Heart right ventricle (tissue), 16 donors: ENCODE measurements around the gene CLMP. TPM values are rescaled to one million over a fixed set of nuclear protein-coding genes. Genes with fewer than 3 reads are reported as not detected.
"Not testable (repeated sequence)": the region's sequence is repeated elsewhere in the genome, so short reads cannot be mapped to it uniquely, and the experiment has no call there.

Experiments used
- ATAC-seq, 8 donors: fragments of 200-7000 bp; cut with Tn5 transposase; one replicate each; pipeline ENCODE4 v1.9.1; 2020; ENCODE audit warnings: mild to moderate bottlenecking in 8 of 8, moderate library complexity in 8 of 8, moderate number of reproducible peaks in 1 of 8
- DNase-seq, 2 donors: peaks; one replicate each; pipeline ENCODE4 v3.0.0-alpha.2; 2020
- H3K27ac ChIP-seq, 10 donors: fragments of 200-600 bp; sonication (generic) in 2 of 10; one replicate each; pipeline versions ENCODE4 v1.5.0 to v1.8.0; 2020 to 2022; ENCODE audit warnings: mild to moderate bottlenecking in 3 of 10
- H3K27me3 ChIP-seq, 7 donors: fragments of 200-600 bp; one replicate each; pipeline ENCODE4 v1.8.0; 2021 to 2022; ENCODE audit warnings: mild to moderate bottlenecking in 2 of 7
- H3K36me3 ChIP-seq, 9 donors: fragments of 200-600 bp; sonication (generic) in 1 of 9; one replicate each; pipeline versions ENCODE4 v1.5.0 to v1.8.0; 2020 to 2022; ENCODE audit warnings: mild to moderate bottlenecking in 2 of 9
- H3K4me1 ChIP-seq, 9 donors: fragments of 200-600 bp; sonication (generic) in 1 of 9; one replicate each; pipeline versions ENCODE4 v1.5.0 to v1.8.0; 2020 to 2022; ENCODE audit warnings: mild to moderate bottlenecking in 4 of 9
- H3K4me3 ChIP-seq, 10 donors: fragments of 200-600 bp; sonication (generic) in 2 of 10; one replicate each; pipeline versions ENCODE4 v1.5.0 to v1.8.0; 2020 to 2022; ENCODE audit warnings: mild to moderate bottlenecking in 7 of 10, moderate library complexity in 2 of 10
- H3K9me3 ChIP-seq, 11 donors: fragments of 200-600 bp in 10 of 11; sonication (generic) in 2 of 11; one replicate each; pipeline versions ENCODE4 v1.5.0 to v1.8.0; 2013 to 2022; ENCODE audit warnings: mild to moderate bottlenecking in 2 of 11, control low read depth in 1 of 11, moderate library complexity in 1 of 11
- CTCF ChIP-seq, 9 donors: fragments of 200-600 bp; sonication (generic) in 2 of 9; IDR thresholded peaks; one replicate each; pipeline versions ENCODE4 v1.5.0 to v1.8.0; 2021 to 2022; ENCODE audit warnings: antibody characterized with exemption in 9 of 9, mild to moderate bottlenecking in 5 of 9, moderate library complexity in 1 of 9
- WGBS, 2 donors: extraction: QIAGEN DNeasy Blood & Tissue Kit; methylation state at CpG; one replicate each; pipeline ENCODE4 v1.1.7; 2013; ENCODE audit warnings: inconsistent platforms in 1 of 2; 5-methylcytosine and 5-hydroxymethylcytosine counted together
- intact Hi-C, 10 donors: fragments of 100-400 bp; cut with DNase I; formaldehyde crosslinking; loops; one replicate each; pipeline versions ENCODE4 v1.11.1 to v1.14.2; 2022
- polyA plus RNA-seq, 2 donors: library from polyadenylated mRNA; stranded (reverse); fragments of 200-250 nt; gene quantifications; one replicate each; pipeline ENCODE4 v1.2.3, GENCODE V29; 2013
- total RNA-seq, 10 donors: library from RNA; stranded (reverse); fragmentation: NEBNext Ultra II Directional in 3 of 10; extraction: Animal tissue kit (Norgen Biotek cat#: 25700) in 3 of 10; gene quantifications; one replicate each; pipeline versions ENCODE4 v1.2.1 to v1.2.4, GENCODE V29; 2021 to 2023
- donor health status: Arrhythmogenic right ventricular cardiomyopathy.
- donor health status: ischemic (EF 13 %, LVEDD 7.1; RV severe dilation, severe dysfunction).
- donor health status: healthy with polysubstance abuse.
- donor health status: DM: no; HTN: yes; CAD: no.
- donor health status: DM: no; HTN: no; CAD: no.
- donor health status: ischemic (EF 25% LVEDD 6.9; RV normal size, moderate dysfunction).
- donor health status: ischemic (EF 25% LVEDD 5.7; RV mildly dilated, moderate dysfunction).
- donor health status: healthy.
- donor health status: DM: yes; HTN: yes; CAD: no.
- donor health status: Ischemic cardiomyopathy.
- donor health status: ischemic (EF 35%, LVEDD 5.7; RV mildly dilated, moderate dysfunction).
- donor health status: nonischemic (EF 11% LVEDD 7.7; RV severe dilation, severe dysfunction).
- donor health status: DM: yes; HTN: yes; CAD: no.
- donor health status: PGD.
- donor health status: ischemic (EF 29% LVEDD 5.4; RV normal size, mild dysfunction).
- donor health status: nonischemic (EF 23%, LVEDD 6.1; RV moderate dilation, normal function).

CLMP gene
- total and polyA plus RNA-seq, 12 donors: 1.9 to 16.9 (median 5.2) TPM

- peaks cover 0 to 7% (median 0%) of the 10 kb centered on the region in 7 donors for H3K27me3 ChIP-seq
- DNase-seq (no peak), ATAC-seq (no peak)
- no peak overlapping the region for H3K4me3 ChIP-seq
- no peak overlapping the region for H3K27ac ChIP-seq
- intact Hi-C loops: loop anchor here in 1 of 10 donors (10.0 kb wide), 1 partner anchor 73 kb away; no protein-coding TSS in a partner anchor
- no peak for TF ChIP-seq CTCF (IDR thresholded peaks at IDR 0.05)
- no peaks in the 10 kb centered on the region for H3K9me3 ChIP-seq
- peaks cover 0 to 7% (median 0%) of the 10 kb centered on the region in 9 donors for H3K4me1 ChIP-seq
- no peaks in the 10 kb centered on the region for H3K36me3 ChIP-seq
- 89 to 92% methylated on average over 8 of the region's 8 CpGs for whole genome bisulfite sequencing, 2 donors
Observed at GRCh38 chr11:123161376-123162030, 33.5 kb downstream of the CLMP start.

GRCh38 chr11:123159183-123159857 lies 35.7 kb downstream of the CLMP start:
- Histone ChIP-seq H3K4me3 (no peak overlapping the region), H3K4me1 (no peaks in the 10 kb centered on the region), H3K27me3 (peaks cover 0 to 12% (median 0%) of the 10 kb centered on the region in 7 donors), H3K36me3 (no peaks in the 10 kb centered on the region), H3K9me3 (peaks cover 0 to 6% (median 0%) of the 10 kb centered on the region in 11 donors), H3K27ac (no peak overlapping the region)
- no peak for DNase-seq
- TF ChIP-seq CTCF (IDR thresholded peaks at IDR 0.05): no peak
- ATAC-seq: no peak
- 83 to 84% methylated on average over 10 of the region's 10 CpGs for WGBS, 2 donors
- intact Hi-C loops: no loop called here

GRCh38 chr11:123158033-123159003 lies 36.7 kb downstream of the CLMP start:
- 70 to 71% methylated on average over 11 of the region's 11 CpGs for WGBS, 2 donors
- Histone ChIP-seq H3K36me3 (no peaks in the 10 kb centered on the region), H3K4me1 (no peaks in the 10 kb centered on the region), H3K4me3 (no peak overlapping the region), H3K9me3 (peaks cover 0 to 6% (median 0%) of the 10 kb centered on the region in 11 donors), H3K27me3 (peaks cover 0 to 15% (median 0%) of the 10 kb centered on the region in 7 donors), H3K27ac (no peak overlapping the region)
- ATAC-seq (peak in 3 of 8 donors; percentile 47 to 83 (median 75)), DNase-seq (no peak)
- TF ChIP-seq CTCF (IDR thresholded peaks at IDR 0.05): no peak
- intact Hi-C loops: no loop called here

- Histone ChIP-seq H3K4me1 (peaks cover 0 to 3% (median 0%) of the 10 kb centered on the region in 9 donors), H3K27me3 (peaks cover 0 to 19% (median 0%) of the 10 kb centered on the region in 7 donors), H3K36me3 (no peaks in the 10 kb centered on the region), H3K9me3 (peaks cover 0 to 6% (median 0%) of the 10 kb centered on the region in 11 donors), H3K4me3 (no peak overlapping the region), H3K27ac (no peak overlapping the region)
- intact Hi-C loops: no loop called here
- DNase-seq (no peak), ATAC-seq (peak in 1 of 8 donors; percentile 64)
- WGBS, 2 donors: 64 to 72% methylated on average over 9 of the region's 9 CpGs
- TF ChIP-seq CTCF (IDR thresholded peaks at IDR 0.05): no peak
Observed at GRCh38 chr11:123152951-123153350, 42.1 kb downstream of the CLMP start.

GRCh38 chr11:123152346-123152745 lies 42.7 kb downstream of the CLMP start:
- peaks cover 0 to 22% (median 2%) of the 10 kb centered on the region in 7 donors for H3K27me3 ChIP-seq
- H3K4me3 ChIP-seq, ATAC-seq, H3K27ac ChIP-seq, DNase-seq, H3K4me1 ChIP-seq, H3K36me3 ChIP-seq, H3K9me3 ChIP-seq, intact Hi-C loops: not testable (repeated sequence)
- WGBS, 2 donors: 89 to 95% methylated on average over 5 of the region's 5 CpGs
